Activated CD4-positive, alpha-beta memory T cell treated with anti-CD3 and anti-CD28 coated beads for 36 hours (primary cell): ENCODE measurements around the gene MRPL58. TPM values are rescaled to one million over a fixed set of nuclear protein-coding genes. Genes with fewer than 3 reads are reported as not detected.
"Not testable (repeated sequence)": the region's sequence is repeated elsewhere in the genome, so short reads cannot be mapped to it uniquely, and the experiment has no call there.

Experiments
- CTCF ChIA-PET: fragments of 350-600 bp; sonication (Branson Sonifier 250); formaldehyde crosslinking; loops from one replicate; lab custom pipeline; 2021; ENCODE audit warnings: antibody characterized with exemption, inconsistent platforms; lab: Charles Lee
- POLR2A ChIA-PET: fragments of 350-600 bp; sonication (Branson Sonifier 250); formaldehyde crosslinking; loops from one replicate; lab custom pipeline; 2021; ENCODE audit warnings: antibody characterized with exemption; lab: Charles Lee
- DNase-seq: peaks from one replicate; pipeline ENCODE4 v3.0.0-alpha.2; 2020
- H3K27ac Mint-ChIP-seq: one replicate; pipeline ENCODE4 v1.8.0; 2021; ENCODE audit warnings: mixed read lengths
- H3K27me3 Mint-ChIP-seq: one replicate; pipeline ENCODE4 v1.8.0; 2021; ENCODE audit warnings: mixed read lengths
- H3K36me3 Mint-ChIP-seq: one replicate; pipeline ENCODE4 v1.8.0; 2021; ENCODE audit warnings: mixed read lengths
- H3K4me1 Mint-ChIP-seq: one replicate; pipeline ENCODE4 v1.8.0; 2021; ENCODE audit warnings: low read depth, mixed read lengths
- H3K4me3 Mint-ChIP-seq: one replicate; pipeline ENCODE4 v1.8.0; 2021; ENCODE audit warnings: mild to moderate bottlenecking, mixed read lengths
- H3K9me3 Mint-ChIP-seq: one replicate; pipeline ENCODE4 v1.8.0; 2021; ENCODE audit warnings: mixed read lengths
- intact Hi-C: fragments of 100-400 bp; cut with micrococcal nuclease; formaldehyde crosslinking; loops from one replicate; pipeline ENCODE4 v1.15.1; 2023
- total RNA-seq, 2 experiments: library from RNA; stranded (reverse); gene quantifications; one replicate each; pipeline ENCODE4 v1.2.3, GENCODE V29; 2021

MRPL58 gene
- total RNA-seq, 2 experiments from 2014 or later = 57.7 TPM

DNA sequence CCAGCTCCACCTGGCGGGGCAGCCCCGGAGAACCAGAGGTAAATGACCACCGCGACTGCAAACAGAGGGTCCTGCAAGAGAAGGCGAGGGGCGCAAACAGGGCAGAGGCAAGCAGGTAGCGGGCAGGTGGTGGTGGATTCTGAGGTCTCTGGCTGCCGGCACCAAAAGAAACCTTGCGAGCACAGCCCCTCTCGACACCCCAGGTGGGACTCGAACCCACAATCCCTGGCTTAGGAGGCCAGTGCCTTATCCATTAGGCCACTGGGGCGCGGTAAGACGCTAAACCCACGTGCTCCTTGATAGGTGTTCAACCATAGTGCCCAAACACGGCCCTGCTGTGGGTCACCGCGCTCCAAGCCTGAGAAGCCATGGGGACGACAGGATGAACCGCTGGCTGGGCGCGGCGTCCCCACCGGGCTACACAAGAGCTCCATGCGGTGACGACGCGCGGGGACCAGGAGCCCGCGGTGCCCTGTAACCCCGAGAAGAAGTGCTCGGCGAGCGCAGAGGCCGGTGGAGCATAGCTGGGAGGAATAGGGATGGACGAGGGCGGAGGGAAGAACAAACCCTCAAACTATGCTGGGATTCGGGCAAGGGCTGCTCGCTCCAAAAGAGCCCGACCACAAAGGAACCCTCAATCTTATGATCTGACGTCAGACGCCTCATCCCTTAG lies 21.9 kb downstream of the MRPL58 start:
- peaks cover 4% of the 10 kb centered on the region for H3K9me3 Mint-ChIP-seq
- H3K27ac Mint-ChIP-seq = peak overlapping the region; percentile 96
- peaks cover 12% of the 10 kb centered on the region for H3K36me3 Mint-ChIP-seq
- CTCF ChIA-PET = interaction anchor here (0.8 to 1.8 kb wide), 5 partner anchors 12 to 80 kb away, joined by 3 to 16 read pairs (median 7); partner anchors contain the start of genes ATP5PD, KCTD2 and MRPL58
- peak overlapping the region; percentile 97 for H3K4me3 Mint-ChIP-seq
- peaks cover 4% of the 10 kb centered on the region for H3K27me3 Mint-ChIP-seq
- intact Hi-C loops = loop anchor here (1.0 to 10.0 kb wide), 4 partner anchors 148 to 370 kb away; partner anchors contain the start of genes GGA3, GRB2, MRPS7 and SLC25A19
- POLR2A ChIA-PET = interaction anchor here (0.6 to 3.7 kb wide), 7 partner anchors 12 to 749 kb away, joined by 3 to 26 read pairs (median 3); partner anchors contain the start of genes ATP5PD, KCTD2 and MRPL58
- DNase-seq = peak; percentile 95
- H3K4me1 Mint-ChIP-seq = peaks cover 49% of the 10 kb centered on the region

DNA sequence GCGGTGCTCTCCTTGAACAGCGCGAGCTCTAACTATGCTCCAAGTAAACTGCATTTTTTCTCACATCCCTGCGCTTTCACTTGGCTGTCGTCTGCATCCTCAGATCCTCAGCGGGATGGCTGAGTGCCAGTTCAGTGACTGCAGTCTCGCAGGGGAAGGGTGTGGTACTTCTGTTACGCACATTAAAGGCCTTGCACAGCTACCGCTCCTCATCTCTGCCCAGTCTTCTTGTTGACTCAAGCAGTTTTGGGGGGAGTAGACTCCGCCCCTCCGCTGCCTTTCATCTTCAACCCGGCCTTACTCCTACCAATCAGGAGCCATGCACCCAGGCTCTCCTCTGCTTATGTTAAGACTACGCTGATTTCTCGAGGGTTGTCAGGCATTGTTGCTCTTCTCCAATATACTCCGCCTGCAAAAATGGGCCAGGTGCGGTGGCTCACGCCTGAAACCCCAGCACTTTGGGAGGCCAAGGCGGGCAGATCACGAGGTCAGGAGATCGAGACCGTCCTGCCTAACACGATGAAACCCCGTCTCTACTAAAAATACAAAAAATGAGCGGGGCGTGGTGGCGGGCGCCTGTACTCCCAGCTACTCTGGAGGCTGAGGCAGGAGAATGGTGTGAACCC lies 24.3 kb downstream of the MRPL58 start:
- Mint-ChIP-seq H3K4me3 (peak overlapping the region; percentile 61), H3K27me3 (peaks cover 4% of the 10 kb centered on the region), H3K27ac (peak overlapping the region; percentile 83), H3K4me1 (peaks cover 49% of the 10 kb centered on the region), H3K9me3 (no peaks in the 10 kb centered on the region), H3K36me3 (peaks cover 26% of the 10 kb centered on the region)
- ChIA-PET POLR2A (interaction anchor here (0.6 to 3.7 kb wide), 4 partner anchors 10 to 164 kb away, joined by 3 to 26 read pairs (median 3); partner anchors contain the start of genes ATP5PD, FDXR and KCTD2), CTCF (interaction anchor here (0.7 to 1.2 kb wide), 3 partner anchors 75 to 204 kb away, joined by 3 to 5 read pairs (median 4); no protein-coding TSS in a partner anchor)
- peak; percentile 92 for DNase-seq
- intact Hi-C loops = loop anchor here (1.0 to 10.0 kb wide), 3 partner anchors 10 to 368 kb away; partner anchors contain the start of genes ATP5PD, GGA3, GRB2 and MRPS7

DNA sequence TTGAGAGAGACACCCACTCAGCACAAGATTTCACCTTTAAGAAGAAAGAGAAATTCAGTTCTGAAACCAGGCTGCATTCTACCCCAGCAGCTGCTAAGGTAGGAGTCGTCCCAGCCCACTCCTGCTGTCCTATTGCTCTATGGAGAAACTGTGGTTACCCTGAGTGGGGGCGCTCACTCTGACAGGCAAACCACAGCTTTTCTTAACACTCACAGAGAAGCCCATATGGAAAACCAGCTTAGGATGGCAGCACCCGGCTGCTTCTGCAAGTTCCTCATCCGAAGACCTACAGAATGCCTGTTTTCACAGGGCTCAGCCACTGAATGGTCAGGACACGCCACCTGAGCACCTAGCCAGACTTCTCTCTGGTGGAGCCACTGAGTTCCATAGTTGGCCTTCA lies 26.8 kb downstream of the MRPL58 start:
- intact Hi-C loops = loop anchor here (10.0 kb wide), 2 partner anchors 226 to 366 kb away; partner anchors contain the start of genes GGA3, GRB2 and MRPS7
- no peak for DNase-seq
- ChIA-PET CTCF (interaction anchor here (1.1 to 2.0 kb wide), 3 partner anchors 67 to 162 kb away, joined by 3 to 8 read pairs (median 4); no protein-coding TSS in a partner anchor), POLR2A (interaction anchor here (1.0 kb wide), 1 partner anchor 26 kb away, joined by 4 read pairs; the partner anchor contains the start of gene MRPL58)
- Mint-ChIP-seq H3K9me3 (no peaks in the 10 kb centered on the region), H3K27ac (no peak overlapping the region), H3K4me1 (peaks cover 35% of the 10 kb centered on the region), H3K27me3 (peaks cover 4% of the 10 kb centered on the region), H3K4me3 (no peak overlapping the region), H3K36me3 (peaks cover 30% of the 10 kb centered on the region)

DNA sequence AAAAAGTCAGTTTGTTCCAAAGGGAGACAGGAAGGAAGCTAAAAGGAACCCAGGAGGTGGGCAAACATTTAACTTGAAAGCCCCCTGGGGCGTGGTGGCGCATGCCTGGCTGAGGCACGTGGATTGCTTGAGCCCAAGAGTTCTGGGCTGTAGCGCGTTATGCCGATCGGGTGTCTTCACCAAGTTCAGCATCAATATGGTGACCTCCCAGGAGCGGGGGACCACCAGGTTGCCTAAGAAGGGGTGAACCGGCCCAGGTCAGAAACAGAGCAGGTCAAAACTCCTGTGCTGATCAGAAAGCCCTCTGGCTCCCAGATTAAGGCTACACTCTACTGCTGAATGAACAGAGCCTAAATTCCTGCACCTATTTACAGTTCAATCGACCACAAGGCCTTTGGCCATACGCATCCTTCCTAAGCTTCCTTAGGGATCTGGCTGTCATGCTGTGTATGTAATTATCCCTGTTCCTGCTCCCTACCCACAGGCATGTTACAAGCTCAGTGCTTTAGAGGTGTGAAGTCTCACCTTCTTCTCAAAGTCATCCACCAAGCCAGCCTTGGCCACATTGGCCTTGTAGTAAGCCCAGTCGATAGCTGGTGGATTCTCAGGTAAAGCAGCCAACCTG lies 29.3 kb downstream of the MRPL58 start:
- CTCF ChIA-PET = interaction anchor here (1.9 kb wide), 1 partner anchor 80 kb away, joined by 8 read pairs; no protein-coding TSS in a partner anchor
- Mint-ChIP-seq H3K27ac (no peak overlapping the region), H3K4me3 (no peak overlapping the region), H3K36me3 (peaks cover 26% of the 10 kb centered on the region), H3K4me1 (peaks cover 24% of the 10 kb centered on the region), H3K9me3 (no peaks in the 10 kb centered on the region), H3K27me3 (no peaks in the 10 kb centered on the region)
- POLR2A ChIA-PET = interaction anchor here (0.6 kb wide), 1 partner anchor 266 kb away, joined by 3 read pairs; no protein-coding TSS in a partner anchor
- intact Hi-C loops = no loop called here
- no peak for DNase-seq

DNA sequence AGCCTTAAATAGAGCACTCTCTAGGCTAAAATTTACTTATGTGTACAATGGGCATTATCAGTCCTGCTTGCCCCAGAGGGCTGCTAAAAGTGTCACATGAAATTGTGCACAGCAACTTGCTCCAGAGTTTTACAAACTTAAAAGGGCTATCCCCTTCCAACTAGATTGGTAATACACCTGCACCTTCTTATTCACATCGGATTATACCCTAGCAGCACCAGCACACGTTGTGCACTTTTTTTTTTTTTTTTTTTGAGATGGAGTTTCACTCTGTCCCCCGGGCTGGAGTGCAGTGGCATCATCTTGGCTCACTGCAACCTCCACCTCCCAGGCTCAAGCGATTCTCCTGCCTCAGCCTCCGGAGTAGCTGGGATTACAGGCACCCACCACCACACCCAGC lies 31.3 kb downstream of the MRPL58 start:
- Mint-ChIP-seq H3K36me3 (peaks cover 24% of the 10 kb centered on the region), H3K4me1 (peaks cover 33% of the 10 kb centered on the region)
- CTCF ChIA-PET, H3K27me3 Mint-ChIP-seq, H3K4me3 Mint-ChIP-seq, intact Hi-C loops, DNase-seq, H3K9me3 Mint-ChIP-seq, H3K27ac Mint-ChIP-seq: not testable (repeated sequence)
- POLR2A ChIA-PET = interaction anchor here (0.6 kb wide), 1 partner anchor 102 kb away, joined by 3 read pairs; no protein-coding TSS in a partner anchor

DNA sequence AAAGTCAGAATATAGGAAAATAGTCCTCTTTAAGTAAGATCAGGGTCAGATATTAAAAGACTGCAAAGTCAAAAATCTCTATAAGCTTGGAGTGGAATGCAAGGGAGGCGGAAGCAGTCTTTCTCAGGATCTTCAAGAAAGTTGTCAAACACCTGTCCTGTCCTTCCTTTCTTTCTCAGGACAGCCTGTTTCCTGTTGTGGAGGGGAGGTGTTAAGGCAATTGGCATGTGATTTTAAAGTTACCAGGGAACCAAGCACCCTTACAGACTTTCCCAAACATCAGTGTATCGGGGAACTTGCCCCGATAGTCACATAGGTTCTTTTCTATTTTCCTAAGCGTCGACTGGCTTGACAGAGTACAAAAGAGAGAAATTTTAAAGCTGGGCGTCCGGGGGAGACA lies 32.2 kb downstream of the MRPL58 start:
- Mint-ChIP-seq H3K27me3 (no peaks in the 10 kb centered on the region), H3K4me1 (peaks cover 40% of the 10 kb centered on the region), H3K9me3 (no peaks in the 10 kb centered on the region), H3K4me3 (no peak overlapping the region), H3K36me3 (peaks cover 20% of the 10 kb centered on the region), H3K27ac (no peak overlapping the region)
- CTCF ChIA-PET = no interaction called here
- intact Hi-C loops = loop anchor here (5.0 kb wide), 5 partner anchors 32 to 138 kb away; partner anchors contain the start of genes ARMC7, JPT1, MRPL58 and NT5C
- DNase-seq = no peak
- POLR2A ChIA-PET = no interaction called here

DNA sequence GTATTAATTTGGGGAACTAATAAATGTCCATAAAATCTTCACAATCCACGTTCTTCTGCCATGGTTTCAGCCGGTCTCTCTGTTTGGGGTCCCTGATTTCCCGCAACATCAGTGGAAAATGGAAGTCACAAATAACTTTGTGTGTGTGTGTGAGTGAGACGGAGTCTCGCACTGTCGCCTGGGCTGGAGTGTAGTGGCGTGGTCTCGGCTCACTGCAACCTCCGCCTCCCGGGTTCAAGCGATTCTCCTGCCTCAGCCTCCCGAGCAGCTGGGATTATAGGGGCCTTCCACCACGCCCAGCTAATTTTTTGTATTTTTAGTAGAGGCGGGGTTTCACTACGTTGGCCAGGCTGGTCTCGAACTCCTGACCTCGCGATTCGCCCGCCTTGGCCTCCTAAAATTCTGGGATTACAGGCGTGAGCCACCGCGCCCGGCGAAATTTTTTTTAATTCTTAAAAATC lies 33.5 kb downstream of the MRPL58 start:
- peak overlapping the region; percentile 97 for H3K4me3 Mint-ChIP-seq
- H3K9me3 Mint-ChIP-seq, H3K27me3 Mint-ChIP-seq, DNase-seq: not testable (repeated sequence)
- peaks cover 14% of the 10 kb centered on the region for H3K36me3 Mint-ChIP-seq
- ChIA-PET CTCF (interaction anchor here (0.8 to 1.5 kb wide), 3 partner anchors 11 to 34 kb away, joined by 3 to 7 read pairs (median 3); partner anchors contain the start of gene MRPL58), POLR2A (interaction anchor here (0.6 to 2.4 kb wide), 5 partner anchors 11 to 160 kb away, joined by 3 to 26 read pairs (median 4); partner anchors contain the start of genes MRPL58 and NUP85)
- H3K4me1 Mint-ChIP-seq = peaks cover 42% of the 10 kb centered on the region
- intact Hi-C loops = loop anchor here (1.0 to 5.0 kb wide), 6 partner anchors 10 to 136 kb away; partner anchors contain the start of genes ARMC7, JPT1, MRPL58 and NT5C
- H3K27ac Mint-ChIP-seq = peak overlapping the region; percentile 42

DNA sequence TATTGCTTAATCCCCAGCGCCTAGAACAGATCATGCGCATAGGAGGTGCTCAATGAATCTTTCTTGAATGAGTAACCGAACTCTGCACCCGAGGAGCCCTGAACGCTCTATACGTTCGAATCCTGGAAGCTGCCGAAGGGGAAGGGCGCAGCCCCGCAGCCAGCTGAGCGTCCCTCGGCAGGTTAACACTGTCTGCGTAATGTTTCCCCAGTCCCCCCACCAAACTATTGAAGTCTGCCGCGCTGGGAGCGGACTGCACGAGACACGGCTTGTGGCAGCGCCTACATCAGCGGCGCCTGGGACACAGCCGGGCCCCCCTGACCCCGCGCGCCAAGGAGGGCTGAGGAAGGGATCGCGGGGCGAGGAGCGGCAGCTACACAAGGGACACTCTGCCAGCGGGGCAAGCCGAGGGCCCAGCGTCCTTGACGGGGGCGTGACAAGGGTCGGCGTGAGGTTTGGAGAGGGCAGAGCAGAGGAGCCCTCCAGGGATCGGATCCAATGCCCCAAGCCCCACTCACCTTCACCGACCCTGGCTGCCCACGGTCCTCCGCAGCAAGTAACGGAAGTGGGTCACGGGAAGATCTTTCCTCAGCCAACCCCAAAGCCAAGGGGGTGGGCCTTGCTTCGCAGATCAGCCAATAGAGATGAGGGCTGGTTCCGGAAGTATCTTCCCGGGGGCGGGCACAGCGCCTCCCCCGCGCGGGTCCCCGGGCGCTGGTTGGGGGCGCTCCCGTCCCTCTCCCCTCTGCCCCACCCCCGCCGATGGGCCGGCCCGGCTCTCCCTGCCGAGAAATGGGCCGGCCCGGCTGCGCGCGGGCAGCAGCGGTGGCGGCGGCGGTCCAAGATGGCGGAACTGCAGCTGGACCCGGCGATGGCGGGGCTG lies 34.2 kb downstream of the MRPL58 start, which contains the start of the genes ATP5PD and KCTD2:
Gene ATP5PD (minus strand): TSS at position 563 of the 883 bp plus-strand sequence. CDS start 4,319 bp downstream, outside the sequence.
Gene KCTD2 (plus strand): TSS at position 819 of the 883 bp plus-strand sequence. CDS start 26 bp downstream, at position 845.
- peak; percentile 98 for DNase-seq
- Mint-ChIP-seq H3K4me1 (peaks cover 42% of the 10 kb centered on the region), H3K4me3 (peak within 1 kb of the TSS; percentile 97), H3K36me3 (peaks cover 10% of the 10 kb centered on the region), H3K9me3 (no peaks in the 10 kb centered on the region), H3K27me3 (no peaks in the 10 kb centered on the region), H3K27ac (peak within 1 kb of the TSS; percentile 91)
- ChIA-PET CTCF (interaction anchor here (0.8 to 2.3 kb wide), 4 partner anchors 12 to 86 kb away, joined by 3 to 9 read pairs (median 5); partner anchors contain the start of gene MRPL58), POLR2A (interaction anchor here (0.6 to 2.4 kb wide), 4 partner anchors 11 to 159 kb away, joined by 3 to 26 read pairs (median 12); partner anchors contain the start of genes MRPL58 and NUP85)
- intact Hi-C loops = loop anchor here (1.0 to 5.0 kb wide), 6 partner anchors 10 to 136 kb away; partner anchors contain the start of genes ARMC7, JPT1, MRPL58 and NT5C

DNA sequence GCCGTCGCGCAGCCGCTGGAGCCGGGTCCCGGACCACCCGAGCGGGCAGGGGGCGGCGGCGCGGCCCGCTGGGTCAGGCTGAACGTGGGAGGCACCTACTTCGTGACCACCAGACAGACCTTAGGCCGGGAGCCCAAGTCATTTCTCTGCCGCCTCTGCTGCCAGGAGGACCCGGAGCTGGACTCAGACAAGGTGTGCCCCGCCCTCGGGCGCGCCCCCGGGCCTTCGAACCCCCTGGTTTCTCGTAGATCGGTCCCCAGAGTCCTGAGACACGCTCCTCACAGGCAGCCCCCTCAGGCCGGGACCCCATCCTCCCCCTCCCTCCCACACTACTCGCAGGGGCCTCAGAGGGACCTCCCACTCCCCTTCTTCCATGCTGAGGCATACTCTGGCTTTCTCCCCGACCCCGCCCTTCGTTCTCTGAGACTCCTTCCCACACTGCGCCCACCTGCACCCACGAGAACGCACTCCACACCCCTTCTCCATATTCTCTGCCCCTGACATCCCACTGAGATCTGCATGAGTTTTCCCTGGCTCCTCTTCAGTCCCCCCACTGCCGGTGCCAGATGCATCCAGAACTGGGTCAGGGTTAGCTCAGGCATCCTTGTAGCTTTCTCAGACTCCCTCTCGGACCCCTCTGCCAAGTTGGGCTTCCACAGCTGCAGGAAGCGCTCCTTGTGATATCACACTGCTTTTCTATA lies 35.1 kb downstream of the MRPL58 start:
- Mint-ChIP-seq H3K27ac (peak overlapping the region; percentile 90), H3K27me3 (no peaks in the 10 kb centered on the region), H3K4me3 (peak overlapping the region; percentile 97), H3K4me1 (peaks cover 42% of the 10 kb centered on the region), H3K36me3 (peaks cover 10% of the 10 kb centered on the region), H3K9me3 (no peaks in the 10 kb centered on the region)
- CTCF ChIA-PET = interaction anchor here (2.3 kb wide), 1 partner anchor 86 kb away, joined by 9 read pairs; no protein-coding TSS in a partner anchor
- DNase-seq = peak; percentile 42
- POLR2A ChIA-PET = interaction anchor here (1.7 to 2.4 kb wide), 3 partner anchors 12 to 158 kb away, joined by 4 to 26 read pairs (median 19); partner anchors contain the start of genes MRPL58 and NUP85
- intact Hi-C loops = loop anchor here (5.0 kb wide), 5 partner anchors 35 to 135 kb away; partner anchors contain the start of genes ARMC7, JPT1, MRPL58 and NT5C
